ENCODE measurements around the gene TTLL3. TPM values are rescaled to one million over a fixed set of nuclear protein-coding genes. Genes with fewer than 3 reads are reported as not detected.
A peak's percentile ranks its signal among the peaks of the same experiment; 100 is the strongest.

TTLL3 gene
- total and polyA plus RNA-seq, 2 of the 13 experiments (the other 11 are each of a cell fraction or from before 2014, with no cell fraction given), result 9.5 to 51.2 TPM

DNA sequence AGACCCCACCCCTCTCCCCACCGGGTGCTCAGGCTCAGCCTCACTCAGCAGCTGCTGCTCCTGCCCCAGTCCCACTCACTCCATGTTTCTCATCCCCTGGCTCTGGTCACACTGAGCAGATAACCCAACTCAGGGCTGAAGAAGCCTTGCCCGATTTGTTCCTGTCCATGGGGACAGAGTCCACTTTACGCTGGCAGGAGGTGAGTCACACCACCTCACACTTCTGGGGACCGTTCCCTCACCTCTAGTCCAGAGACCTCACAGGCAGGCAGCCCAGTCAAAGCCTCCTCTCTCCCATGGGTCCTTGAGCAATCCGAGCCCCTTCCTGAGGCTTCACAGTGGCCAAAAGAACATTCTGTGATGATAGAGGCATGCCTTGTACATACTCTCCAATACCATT lies 68.6 kb downstream of the TTLL3 start (continued):
- TF ChIP-seq, protein P1, sequence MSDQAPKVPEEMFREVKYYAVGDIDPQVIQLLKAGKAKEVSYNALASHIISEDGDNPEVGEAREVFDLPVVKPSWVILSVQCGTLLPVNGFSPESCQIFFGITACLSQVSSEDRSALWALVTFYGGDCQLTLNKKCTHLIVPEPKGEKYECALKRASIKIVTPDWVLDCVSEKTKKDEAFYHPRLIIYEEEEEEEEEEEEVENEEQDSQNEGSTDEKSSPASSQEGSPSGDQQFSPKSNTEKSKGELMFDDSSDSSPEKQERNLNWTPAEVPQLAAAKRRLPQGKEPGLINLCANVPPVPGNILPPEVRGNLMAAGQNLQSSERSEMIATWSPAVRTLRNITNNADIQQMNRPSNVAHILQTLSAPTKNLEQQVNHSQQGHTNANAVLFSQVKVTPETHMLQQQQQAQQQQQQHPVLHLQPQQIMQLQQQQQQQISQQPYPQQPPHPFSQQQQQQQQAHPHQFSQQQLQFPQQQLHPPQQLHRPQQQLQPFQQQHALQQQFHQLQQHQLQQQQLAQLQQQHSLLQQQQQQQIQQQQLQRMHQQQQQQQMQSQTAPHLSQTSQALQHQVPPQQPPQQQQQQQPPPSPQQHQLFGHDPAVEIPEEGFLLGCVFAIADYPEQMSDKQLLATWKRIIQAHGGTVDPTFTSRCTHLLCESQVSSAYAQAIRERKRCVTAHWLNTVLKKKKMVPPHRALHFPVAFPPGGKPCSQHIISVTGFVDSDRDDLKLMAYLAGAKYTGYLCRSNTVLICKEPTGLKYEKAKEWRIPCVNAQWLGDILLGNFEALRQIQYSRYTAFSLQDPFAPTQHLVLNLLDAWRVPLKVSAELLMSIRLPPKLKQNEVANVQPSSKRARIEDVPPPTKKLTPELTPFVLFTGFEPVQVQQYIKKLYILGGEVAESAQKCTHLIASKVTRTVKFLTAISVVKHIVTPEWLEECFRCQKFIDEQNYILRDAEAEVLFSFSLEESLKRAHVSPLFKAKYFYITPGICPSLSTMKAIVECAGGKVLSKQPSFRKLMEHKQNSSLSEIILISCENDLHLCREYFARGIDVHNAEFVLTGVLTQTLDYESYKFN (CRISPR knock-in tag; conservative IDR thresholded peaks at IDR 0.05), result peak; percentile 86
- TF ChIP-seq TARDBP (CRISPR knock-in tag; IDR thresholded peaks at IDR 0.05) (0 out of 2 replicates have a peak, but pooled peaks have one; percentile 40), PAWR (CRISPR knock-in tag; IDR thresholded peaks at IDR 0.05; ENCODE audit: borderline replicate concordance) (no peak), XRCC5 (optimal IDR thresholded peaks at IDR 0.05; ENCODE audit: low read length) (no peak), ATF7-NPFF (CRISPR knock-in tag; IDR thresholded peaks at IDR 0.05; ENCODE audit: low read depth) (no peak), POLR2A (IDR thresholded peaks at IDR 0.05; ENCODE audit: insufficient read depth in 1 of 2, low read depth in 2 of 2, low read length in 2 of 2) (peak; percentile 62 to 75; a peak in 3 of 4 replicates), ZNF431 (CRISPR knock-in tag; IDR thresholded peaks at IDR 0.05; ENCODE audit: borderline replicate concordance, low read depth) (0 out of 2 replicates have a peak, but pooled peaks have one; percentile 65), ZNF781 (CRISPR knock-in tag; IDR thresholded peaks at IDR 0.05; ENCODE audit: borderline replicate concordance, not compliant biosample characterization) (no peak), CAMTA2 (CRISPR knock-in tag; IDR thresholded peaks at IDR 0.05; ENCODE audit: borderline replicate concordance) (no peak), ZNF12 (CRISPR knock-in tag; IDR thresholded peaks at IDR 0.05) (no peak), RXRA (CRISPR knock-in tag; IDR thresholded peaks at IDR 0.05) (peak; percentile 78), RBM39 (IDR thresholded peaks at IDR 0.05; ENCODE audit: low read depth, low read length, poor library complexity, severe bottlenecking) (no peak), ADNP (CRISPR knock-in tag; IDR thresholded peaks at IDR 0.05) (no peak), MXD4 (CRISPR knock-in tag; IDR thresholded peaks at IDR 0.05) (no peak), MLLT10 (CRISPR knock-in tag; IDR thresholded peaks at IDR 0.05) (no peak), ZNF841 (CRISPR knock-in tag; IDR thresholded peaks at IDR 0.05; ENCODE audit: borderline replicate concordance) (no peak), SAP130 (CRISPR knock-in tag; IDR thresholded peaks at IDR 0.05; ENCODE audit: low read depth) (peak; percentile 73), ZNF567 (CRISPR knock-in tag; IDR thresholded peaks at IDR 0.05; ENCODE audit: borderline replicate concordance) (no peak), HHEX (CRISPR knock-in tag; IDR thresholded peaks at IDR 0.05) (no peak), ZNF337 (CRISPR knock-in tag; IDR thresholded peaks at IDR 0.05; ENCODE audit: borderline replicate concordance, low read depth) (no peak)
- TF ChIP-seq, protein P2, sequence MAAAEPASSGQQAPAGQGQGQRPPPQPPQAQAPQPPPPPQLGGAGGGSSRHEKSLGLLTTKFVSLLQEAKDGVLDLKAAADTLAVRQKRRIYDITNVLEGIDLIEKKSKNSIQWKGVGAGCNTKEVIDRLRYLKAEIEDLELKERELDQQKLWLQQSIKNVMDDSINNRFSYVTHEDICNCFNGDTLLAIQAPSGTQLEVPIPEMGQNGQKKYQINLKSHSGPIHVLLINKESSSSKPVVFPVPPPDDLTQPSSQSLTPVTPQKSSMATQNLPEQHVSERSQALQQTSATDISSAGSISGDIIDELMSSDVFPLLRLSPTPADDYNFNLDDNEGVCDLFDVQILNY (CRISPR knock-in tag; conservative IDR thresholded peaks at IDR 0.05), result no peak
- TF ChIP-seq, protein P3, sequence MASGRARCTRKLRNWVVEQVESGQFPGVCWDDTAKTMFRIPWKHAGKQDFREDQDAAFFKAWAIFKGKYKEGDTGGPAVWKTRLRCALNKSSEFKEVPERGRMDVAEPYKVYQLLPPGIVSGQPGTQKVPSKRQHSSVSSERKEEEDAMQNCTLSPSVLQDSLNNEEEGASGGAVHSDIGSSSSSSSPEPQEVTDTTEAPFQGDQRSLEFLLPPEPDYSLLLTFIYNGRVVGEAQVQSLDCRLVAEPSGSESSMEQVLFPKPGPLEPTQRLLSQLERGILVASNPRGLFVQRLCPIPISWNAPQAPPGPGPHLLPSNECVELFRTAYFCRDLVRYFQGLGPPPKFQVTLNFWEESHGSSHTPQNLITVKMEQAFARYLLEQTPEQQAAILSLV (CRISPR knock-in tag; IDR thresholded peaks at IDR 0.05; ENCODE audit: borderline replicate concordance), result 0 out of 2 replicates have a peak, but pooled peaks have one; percentile 40
- TF ChIP-seq, protein P4, sequence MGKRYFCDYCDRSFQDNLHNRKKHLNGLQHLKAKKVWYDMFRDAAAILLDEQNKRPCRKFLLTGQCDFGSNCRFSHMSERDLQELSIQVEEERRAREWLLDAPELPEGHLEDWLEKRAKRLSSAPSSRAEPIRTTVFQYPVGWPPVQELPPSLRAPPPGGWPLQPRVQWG (CRISPR knock-in tag; IDR thresholded peaks at IDR 0.05; ENCODE audit: borderline replicate concordance, low read depth), result no peak
- TF ChIP-seq, protein P5, sequence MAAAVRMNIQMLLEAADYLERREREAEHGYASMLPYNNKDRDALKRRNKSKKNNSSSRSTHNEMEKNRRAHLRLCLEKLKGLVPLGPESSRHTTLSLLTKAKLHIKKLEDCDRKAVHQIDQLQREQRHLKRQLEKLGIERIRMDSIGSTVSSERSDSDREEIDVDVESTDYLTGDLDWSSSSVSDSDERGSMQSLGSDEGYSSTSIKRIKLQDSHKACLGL (CRISPR knock-in tag; IDR thresholded peaks at IDR 0.05), result no peak
- TF ChIP-seq, protein P6, sequence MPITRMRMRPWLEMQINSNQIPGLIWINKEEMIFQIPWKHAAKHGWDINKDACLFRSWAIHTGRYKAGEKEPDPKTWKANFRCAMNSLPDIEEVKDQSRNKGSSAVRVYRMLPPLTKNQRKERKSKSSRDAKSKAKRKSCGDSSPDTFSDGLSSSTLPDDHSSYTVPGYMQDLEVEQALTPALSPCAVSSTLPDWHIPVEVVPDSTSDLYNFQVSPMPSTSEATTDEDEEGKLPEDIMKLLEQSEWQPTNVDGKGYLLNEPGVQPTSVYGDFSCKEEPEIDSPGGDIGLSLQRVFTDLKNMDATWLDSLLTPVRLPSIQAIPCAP (CRISPR knock-in tag; IDR thresholded peaks at IDR 0.05; ENCODE audit: low read depth), result no peak

Data from HepG2 (cell line).